Measurements from ENCODE around the gene ENDOU.

ENDOU gene

GRCh38 chr12:47742253-47742825 is 17.0 kb upstream of the ENDOU start:
- no peaks in the 10 kb centered on the region for H3K9me3 ChIP-seq (ENCODE audit: control insufficient read depth in 2 of 2, low read length in 2 of 2)
- H3K27ac ChIP-seq (ENCODE audit: low read depth in 2 of 2, low read length in 2 of 2): no peak overlapping the region
- peaks cover 18 to 20% of the 10 kb centered on the region in 2 donors for H3K4me1 ChIP-seq (ENCODE audit: control insufficient read depth in 2 of 2, insufficient read depth in 2 of 2, low read length in 2 of 2)
- H3K36me3 ChIP-seq (ENCODE audit: control insufficient read depth in 2 of 2, insufficient read depth in 2 of 2, low read length in 2 of 2): no peaks in the 10 kb centered on the region
- no peak overlapping the region for H3K4me3 ChIP-seq (ENCODE audit: low read length in 2 of 2)
- H3K27me3 ChIP-seq (ENCODE audit: control insufficient read depth in 2 of 2, insufficient read depth in 2 of 2, low read length in 2 of 2): no peaks in the 10 kb centered on the region
- H3K9ac ChIP-seq (ENCODE audit: low read depth in 1 of 2, low read length in 2 of 2): no peak overlapping the region

GRCh38 chr12:47741340-47741703 is 16.0 kb upstream of the ENDOU start:
- Histone ChIP-seq H3K27me3 (ENCODE audit: control insufficient read depth in 2 of 2, insufficient read depth in 2 of 2, low read length in 2 of 2) (no peaks in the 10 kb centered on the region), H3K4me3 (ENCODE audit: low read length in 2 of 2) (no peak overlapping the region), H3K36me3 (ENCODE audit: control insufficient read depth in 2 of 2, insufficient read depth in 2 of 2, low read length in 2 of 2) (no peaks in the 10 kb centered on the region), H3K27ac (ENCODE audit: low read depth in 2 of 2, low read length in 2 of 2) (peak overlapping the region; percentile 10 to 70), H3K9ac (ENCODE audit: low read depth in 1 of 2, low read length in 2 of 2) (no peak overlapping the region), H3K4me1 (ENCODE audit: control insufficient read depth in 2 of 2, insufficient read depth in 2 of 2, low read length in 2 of 2) (peaks cover 23 to 26% of the 10 kb centered on the region in 2 donors), H3K9me3 (ENCODE audit: control insufficient read depth in 2 of 2, low read length in 2 of 2) (no peaks in the 10 kb centered on the region)

DNA sequence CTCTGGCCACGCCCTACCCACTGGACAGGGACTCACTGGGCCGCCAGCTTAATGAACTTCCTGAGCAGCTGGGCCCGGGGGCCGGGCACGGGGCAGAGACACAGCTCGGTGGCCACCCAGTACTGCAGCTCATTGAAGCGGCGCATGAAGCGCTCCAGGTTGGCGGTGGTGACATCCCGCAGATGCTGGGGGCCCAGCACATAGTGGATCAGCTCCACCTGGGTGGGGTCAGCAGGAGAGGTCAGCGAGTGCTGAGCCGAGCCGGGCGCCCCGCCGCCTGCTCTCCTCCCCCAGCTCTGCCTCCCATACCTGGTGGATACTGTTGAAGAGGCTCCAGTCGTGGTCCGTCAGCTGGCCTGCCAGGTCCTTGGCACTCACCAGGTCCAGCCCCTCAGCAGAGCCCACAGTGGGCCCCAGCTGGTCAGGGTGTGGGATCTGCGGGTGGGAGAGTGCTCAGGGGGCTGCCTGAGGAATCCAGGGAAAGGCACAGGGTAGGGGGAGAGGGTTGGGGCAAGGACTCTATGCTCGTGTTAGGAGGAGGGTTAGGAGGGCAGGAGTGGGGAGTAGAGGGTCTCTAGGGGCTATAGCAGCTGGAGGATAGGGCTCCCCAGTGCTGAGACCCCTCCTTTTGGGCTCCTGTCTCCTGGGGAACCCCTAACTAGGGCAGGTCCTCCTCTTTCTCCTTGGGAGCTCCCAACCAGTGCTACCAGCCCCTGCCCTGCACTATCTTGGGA is 15.5 kb upstream of the ENDOU start:
- H3K9ac ChIP-seq (ENCODE audit: low read depth in 1 of 2, low read length in 2 of 2): no peak overlapping the region
- no peaks in the 10 kb centered on the region for H3K36me3 ChIP-seq (ENCODE audit: control insufficient read depth in 2 of 2, insufficient read depth in 2 of 2, low read length in 2 of 2)
- no peaks in the 10 kb centered on the region for H3K27me3 ChIP-seq (ENCODE audit: control insufficient read depth in 2 of 2, insufficient read depth in 2 of 2, low read length in 2 of 2)
- H3K27ac ChIP-seq (ENCODE audit: low read depth in 2 of 2, low read length in 2 of 2): peak overlapping the region; percentile 10 to 70
- peaks cover 29 to 31% of the 10 kb centered on the region in 2 donors for H3K4me1 ChIP-seq (ENCODE audit: control insufficient read depth in 2 of 2, insufficient read depth in 2 of 2, low read length in 2 of 2)
- H3K4me3 ChIP-seq (ENCODE audit: low read length in 2 of 2): no peak overlapping the region
- H3K9me3 ChIP-seq (ENCODE audit: control insufficient read depth in 2 of 2, low read length in 2 of 2): no peaks in the 10 kb centered on the region

DNA sequence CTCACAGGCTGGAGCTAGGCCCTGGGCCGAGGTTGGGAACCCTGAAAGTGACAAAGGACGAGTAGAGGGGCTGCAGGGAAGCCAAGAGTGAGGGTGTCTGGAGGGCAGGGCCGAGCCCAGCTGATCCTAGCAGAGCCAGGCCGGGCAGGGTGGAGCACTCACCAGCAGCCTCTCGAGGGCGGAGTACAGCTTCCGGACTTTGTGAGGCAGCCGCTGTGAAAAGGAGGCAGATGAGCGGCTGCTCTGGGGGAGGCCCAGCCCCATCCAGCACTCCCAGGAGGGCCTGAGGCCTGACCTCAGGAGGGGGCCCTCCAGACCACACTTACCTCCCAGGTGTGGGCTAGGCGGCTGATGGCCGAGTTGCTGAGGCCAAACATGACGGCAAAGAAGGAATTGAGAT is 14.7 kb upstream of the ENDOU start:
- peak overlapping the region in 1 of 2 donors; percentile 65 for H3K27ac ChIP-seq (ENCODE audit: low read depth in 2 of 2, low read length in 2 of 2)
- peaks cover 32 to 33% of the 10 kb centered on the region in 2 donors for H3K4me1 ChIP-seq (ENCODE audit: control insufficient read depth in 2 of 2, insufficient read depth in 2 of 2, low read length in 2 of 2)
- H3K9me3 ChIP-seq (ENCODE audit: control insufficient read depth in 2 of 2, low read length in 2 of 2): no peaks in the 10 kb centered on the region
- no peak overlapping the region for H3K9ac ChIP-seq (ENCODE audit: low read depth in 1 of 2, low read length in 2 of 2)
- no peaks in the 10 kb centered on the region for H3K36me3 ChIP-seq (ENCODE audit: control insufficient read depth in 2 of 2, insufficient read depth in 2 of 2, low read length in 2 of 2)
- H3K4me3 ChIP-seq (ENCODE audit: low read length in 2 of 2): no peak overlapping the region
- no peaks in the 10 kb centered on the region for H3K27me3 ChIP-seq (ENCODE audit: control insufficient read depth in 2 of 2, insufficient read depth in 2 of 2, low read length in 2 of 2)

- H3K4me1 ChIP-seq (ENCODE audit: control insufficient read depth in 2 of 2, insufficient read depth in 2 of 2, low read length in 2 of 2): peaks cover 34 to 36% of the 10 kb centered on the region in 2 donors
- no peak overlapping the region for H3K9ac ChIP-seq (ENCODE audit: low read depth in 1 of 2, low read length in 2 of 2)
- no peaks in the 10 kb centered on the region for H3K9me3 ChIP-seq (ENCODE audit: control insufficient read depth in 2 of 2, low read length in 2 of 2)
- no peak overlapping the region for H3K27ac ChIP-seq (ENCODE audit: low read depth in 2 of 2, low read length in 2 of 2)
- H3K36me3 ChIP-seq (ENCODE audit: control insufficient read depth in 2 of 2, insufficient read depth in 2 of 2, low read length in 2 of 2): no peaks in the 10 kb centered on the region
- no peak overlapping the region for H3K4me3 ChIP-seq (ENCODE audit: low read length in 2 of 2)
- no peaks in the 10 kb centered on the region for H3K27me3 ChIP-seq (ENCODE audit: control insufficient read depth in 2 of 2, insufficient read depth in 2 of 2, low read length in 2 of 2)
Measured at GRCh38 chr12:47739297-47739696, 14.0 kb upstream of the ENDOU start.

DNA sequence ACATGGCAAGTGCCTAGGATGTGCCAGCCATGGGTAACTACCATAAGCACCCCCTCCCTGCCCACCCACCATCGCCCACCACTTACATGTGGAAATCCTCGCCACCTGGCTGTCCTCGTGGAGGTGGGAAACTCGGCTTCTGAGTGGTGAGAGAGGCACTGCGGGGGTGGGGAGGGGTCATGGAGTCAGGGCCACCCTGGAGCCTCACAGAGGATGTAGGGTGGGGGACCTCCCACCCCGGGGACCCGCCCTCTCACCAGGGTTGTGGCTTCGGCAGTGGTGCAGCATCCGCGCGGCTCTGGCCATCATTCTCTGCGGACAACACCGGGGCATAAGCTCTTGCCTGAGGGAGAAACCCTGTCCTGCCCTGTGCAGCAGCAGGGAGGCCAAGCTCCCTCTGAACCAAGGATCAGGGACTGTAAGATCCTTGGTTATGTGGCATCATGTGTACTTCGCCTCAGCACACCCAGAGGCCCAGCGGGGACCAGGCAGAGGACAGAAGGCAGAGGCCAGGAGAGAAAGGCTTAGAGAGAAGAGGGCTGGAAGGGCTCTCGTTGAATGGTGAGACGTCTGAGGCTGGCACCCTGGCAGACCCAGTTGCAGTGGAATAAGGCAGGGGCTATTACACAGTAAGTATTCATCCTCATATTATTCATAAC is 12.8 kb upstream of the ENDOU start:
- H3K4me3 ChIP-seq (ENCODE audit: low read length in 2 of 2): no peak overlapping the region
- H3K4me1 ChIP-seq (ENCODE audit: control insufficient read depth in 2 of 2, insufficient read depth in 2 of 2, low read length in 2 of 2): peaks cover 31 to 34% of the 10 kb centered on the region in 2 donors

DNA sequence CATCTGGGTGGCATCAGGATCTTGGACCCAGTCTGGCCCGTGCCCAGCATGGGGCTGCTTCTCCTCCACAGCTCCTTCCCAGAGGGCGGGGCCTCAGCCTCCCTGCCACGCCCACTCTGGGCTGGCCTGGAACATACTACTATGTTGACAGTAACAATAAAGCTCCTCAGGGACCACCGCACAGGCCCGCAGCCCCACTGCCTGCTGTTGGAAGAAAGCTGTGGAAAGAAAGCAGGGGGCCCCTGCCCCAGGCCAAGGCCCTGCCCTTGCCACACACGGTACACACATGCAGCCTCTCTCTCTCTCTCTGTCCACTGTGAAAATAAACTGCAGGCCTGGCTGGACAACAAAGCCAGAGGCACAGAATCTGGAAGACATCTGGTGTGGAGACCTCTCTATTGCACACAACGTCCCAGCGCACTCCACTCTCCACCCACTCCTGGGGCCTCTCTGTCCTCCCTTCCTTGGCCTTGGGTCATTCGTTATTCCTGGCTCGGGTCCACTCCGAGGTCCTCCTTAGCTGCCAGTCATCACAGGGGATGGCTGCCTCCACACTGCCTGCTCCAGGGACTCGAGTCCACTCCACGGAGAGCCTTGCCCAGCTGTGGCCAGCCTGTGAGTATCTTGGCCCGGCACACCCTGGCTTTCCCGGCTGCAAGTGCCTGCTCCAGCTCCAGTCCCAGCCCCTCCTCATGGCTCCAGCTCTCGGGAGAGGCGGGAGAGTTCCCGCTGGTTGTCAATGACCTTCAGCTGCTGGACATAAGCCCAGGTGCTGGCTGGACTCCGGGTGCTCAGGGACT is 11.8 kb upstream of the ENDOU start:
- peak overlapping the region in 1 of 2 donors; percentile 23 for H3K9ac ChIP-seq (ENCODE audit: low read depth in 1 of 2, low read length in 2 of 2)
- H3K36me3 ChIP-seq (ENCODE audit: control insufficient read depth in 2 of 2, insufficient read depth in 2 of 2, low read length in 2 of 2): no peaks in the 10 kb centered on the region
- H3K4me3 ChIP-seq (ENCODE audit: low read length in 2 of 2): peak overlapping the region in 1 of 2 donors; percentile 20
- no peaks in the 10 kb centered on the region for H3K27me3 ChIP-seq (ENCODE audit: control insufficient read depth in 2 of 2, insufficient read depth in 2 of 2, low read length in 2 of 2)
- H3K27ac ChIP-seq (ENCODE audit: low read depth in 2 of 2, low read length in 2 of 2): peak overlapping the region; percentile 61 to 72
- no peaks in the 10 kb centered on the region for H3K9me3 ChIP-seq (ENCODE audit: control insufficient read depth in 2 of 2, low read length in 2 of 2)
- H3K4me1 ChIP-seq (ENCODE audit: control insufficient read depth in 2 of 2, insufficient read depth in 2 of 2, low read length in 2 of 2): peaks cover 31 to 34% of the 10 kb centered on the region in 2 donors

More for the DNA sequence above, 12.8 kb upstream of the ENDOU start:
- Histone ChIP-seq H3K36me3 (ENCODE audit: control insufficient read depth in 2 of 2, insufficient read depth in 2 of 2, low read length in 2 of 2) (no peaks in the 10 kb centered on the region), H3K27me3 (ENCODE audit: control insufficient read depth in 2 of 2, insufficient read depth in 2 of 2, low read length in 2 of 2) (no peaks in the 10 kb centered on the region), H3K9me3 (ENCODE audit: control insufficient read depth in 2 of 2, low read length in 2 of 2) (no peaks in the 10 kb centered on the region), H3K9ac (ENCODE audit: low read depth in 1 of 2, low read length in 2 of 2) (no peak overlapping the region), H3K27ac (ENCODE audit: low read depth in 2 of 2, low read length in 2 of 2) (peak overlapping the region; percentile 61 to 72)

- Histone ChIP-seq H3K4me3 (ENCODE audit: low read length in 2 of 2) (no peak overlapping the region), H3K36me3 (ENCODE audit: control insufficient read depth in 2 of 2, insufficient read depth in 2 of 2, low read length in 2 of 2) (no peaks in the 10 kb centered on the region), H3K4me1 (ENCODE audit: control insufficient read depth in 2 of 2, insufficient read depth in 2 of 2, low read length in 2 of 2) (peaks cover 28 to 29% of the 10 kb centered on the region in 2 donors), H3K9me3 (ENCODE audit: control insufficient read depth in 2 of 2, low read length in 2 of 2) (no peaks in the 10 kb centered on the region), H3K27ac (ENCODE audit: low read depth in 2 of 2, low read length in 2 of 2) (peak overlapping the region; percentile 61 to 72), H3K27me3 (ENCODE audit: control insufficient read depth in 2 of 2, insufficient read depth in 2 of 2, low read length in 2 of 2) (no peaks in the 10 kb centered on the region), H3K9ac (ENCODE audit: low read depth in 1 of 2, low read length in 2 of 2) (peak overlapping the region in 1 of 2 donors; percentile 23)
Measured at GRCh38 chr12:47736216-47736615, 10.9 kb upstream of the ENDOU start.

DNA sequence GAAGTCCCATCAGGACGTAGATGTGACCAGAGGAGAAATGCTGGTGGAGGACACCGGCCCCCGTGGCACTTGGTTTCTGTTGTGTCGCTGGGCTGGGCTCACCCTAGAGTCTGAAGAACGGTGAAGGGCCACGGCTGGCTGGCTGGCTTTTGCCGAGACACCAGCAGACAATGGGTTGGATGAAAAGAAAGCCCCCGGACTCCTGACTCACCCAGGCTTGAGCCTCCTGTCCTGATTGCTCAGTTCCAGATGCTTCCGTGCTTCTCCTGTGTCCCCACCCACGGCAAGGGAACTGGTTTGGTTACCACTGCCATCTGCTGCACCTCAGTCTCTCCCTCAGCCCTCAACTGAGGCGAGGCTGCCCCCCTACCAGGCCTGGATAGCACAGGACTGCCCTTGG is 10.4 kb upstream of the ENDOU start:
- no peak overlapping the region for H3K9ac ChIP-seq (ENCODE audit: low read depth in 1 of 2, low read length in 2 of 2)
- H3K4me3 ChIP-seq (ENCODE audit: low read length in 2 of 2): no peak overlapping the region
- peaks cover 22 to 24% of the 10 kb centered on the region in 2 donors for H3K4me1 ChIP-seq (ENCODE audit: control insufficient read depth in 2 of 2, insufficient read depth in 2 of 2, low read length in 2 of 2)
- H3K27me3 ChIP-seq (ENCODE audit: control insufficient read depth in 2 of 2, insufficient read depth in 2 of 2, low read length in 2 of 2): no peaks in the 10 kb centered on the region
- H3K27ac ChIP-seq (ENCODE audit: low read depth in 2 of 2, low read length in 2 of 2): peak overlapping the region; percentile 61 to 72
- no peaks in the 10 kb centered on the region for H3K9me3 ChIP-seq (ENCODE audit: control insufficient read depth in 2 of 2, low read length in 2 of 2)
- no peaks in the 10 kb centered on the region for H3K36me3 ChIP-seq (ENCODE audit: control insufficient read depth in 2 of 2, insufficient read depth in 2 of 2, low read length in 2 of 2)
